Hepatocyte (in vitro differentiated cells): ENCODE results near the gene FAU. TPM values are rescaled to one million over a fixed set of nuclear protein-coding genes. Genes with fewer than 3 reads are reported as not detected.

ENCODE experiments used
- DNase-seq: peaks from one replicate; pipeline ENCODE4 v3.0.0-alpha.2; 2016; ENCODE audit warnings: low spot score
- H2AFZ ChIP-seq: fragments of 200-600 bp; sonication (generic); 2 replicates; pipeline ENCODE4 v1.6.0; 2016; ENCODE audit warnings: antibody characterized with exemption, mild to moderate bottlenecking
- H3K27ac ChIP-seq: fragments of 200-600 bp; sonication (generic); 2 replicates; pipeline ENCODE4 v1.5.1; 2016; ENCODE audit warnings: mild to moderate bottlenecking
- H3K27me3 ChIP-seq: fragments of 200-600 bp; sonication (generic); 2 replicates; pipeline ENCODE4 v1.6.1; 2016
- H3K36me3 ChIP-seq: fragments of 200-600 bp; sonication (generic); replicated peaks from 2 replicates; pipeline ENCODE4 v1.5.1; 2016; ENCODE audit warnings: low read depth; ENCODE audit not compliant: insufficient read depth
- H3K4me1 ChIP-seq: fragments of 200-600 bp; sonication (generic); 2 replicates; pipeline ENCODE4 v1.5.1; 2016; ENCODE audit warnings: mild to moderate bottlenecking, moderate library complexity; ENCODE audit not compliant: insufficient read depth
- H3K4me2 ChIP-seq: fragments of 200-600 bp; sonication (generic); 2 replicates; pipeline ENCODE4 v1.6.0; 2016
- H3K4me3 ChIP-seq: fragments of 200-600 bp; sonication (generic); 2 replicates; pipeline ENCODE4 v1.5.1; 2016; ENCODE audit warnings: mild to moderate bottlenecking
- H3K79me2 ChIP-seq: fragments of 200-600 bp; sonication (generic); 2 replicates; pipeline ENCODE4 v1.6.0; 2017; ENCODE audit warnings: mild to moderate bottlenecking
- H3K9me2 ChIP-seq: fragments of 200-600 bp; sonication (generic); replicated peaks from 2 replicates; pipeline ENCODE4 v1.6.0; 2017; ENCODE audit warnings: mild to moderate bottlenecking; ENCODE audit not compliant: insufficient read depth
- H3K9me3 ChIP-seq: fragments of 200-600 bp; sonication (generic); 2 replicates; pipeline ENCODE4 v1.5.1; 2016; ENCODE audit warnings: low read depth, mild to moderate bottlenecking
- H4K20me1 ChIP-seq: fragments of 200-600 bp; sonication (generic); 2 replicates; pipeline ENCODE4 v1.6.0; 2016; ENCODE audit warnings: mild to moderate bottlenecking; ENCODE audit not compliant: insufficient read depth, poor library complexity, severe bottlenecking
- EZH2 ChIP-seq: fragments of 200-600 bp; sonication (generic); IDR thresholded peaks from 2 replicates; pipeline ENCODE4 v1.6.1; 2016; ENCODE audit warnings: antibody characterized with exemption, mild to moderate bottlenecking, borderline replicate concordance
- EZH2phosphoT487 ChIP-seq: fragments of 200-600 bp; sonication (generic); IDR thresholded peaks from one replicate; pipeline ENCODE4 v1.6.1; 2018; ENCODE audit warnings: antibody characterized with exemption, mild to moderate bottlenecking, low read depth, moderate library complexity; ENCODE audit not compliant: unreplicated experiment, severe bottlenecking
- WGBS: methylation state at CpG from one replicate; pipeline ENCODE4 v1.1.6; 2016; ENCODE audit warnings: low lambda C conversion rate; ENCODE audit errors: missing lambda C conversion rate; 5-methylcytosine and 5-hydroxymethylcytosine counted together
- polyA plus RNA-seq: library from polyadenylated mRNA; unstranded; fragments of >200 nt; fragmentation: Nextera tagmentation; extraction: Ambion mirVana; gene quantifications from 2 replicates; pipeline ENCODE4 v1.2.1, GENCODE V29; 2016
- total RNA-seq: library from RNA; depleted of rRNA; stranded (reverse); fragments of >200 nt; gene quantifications from 2 replicates; pipeline ENCODE4 v1.2.3, GENCODE V29; 2014
- TF ChIP-seq, protein P1 (sequence below): fragments of 200-600 bp; sonication (generic); IDR thresholded peaks from 2 replicates; pipeline ENCODE4 v1.5.1; 2016; ENCODE audit warnings: antibody characterized with exemption, mild to moderate bottlenecking; ENCODE audit not compliant: poor library complexity

The FAU gene
- total and polyA plus RNA-seq, 2 experiments from 2014 or later, result 211 to 434 TPM

DNA sequence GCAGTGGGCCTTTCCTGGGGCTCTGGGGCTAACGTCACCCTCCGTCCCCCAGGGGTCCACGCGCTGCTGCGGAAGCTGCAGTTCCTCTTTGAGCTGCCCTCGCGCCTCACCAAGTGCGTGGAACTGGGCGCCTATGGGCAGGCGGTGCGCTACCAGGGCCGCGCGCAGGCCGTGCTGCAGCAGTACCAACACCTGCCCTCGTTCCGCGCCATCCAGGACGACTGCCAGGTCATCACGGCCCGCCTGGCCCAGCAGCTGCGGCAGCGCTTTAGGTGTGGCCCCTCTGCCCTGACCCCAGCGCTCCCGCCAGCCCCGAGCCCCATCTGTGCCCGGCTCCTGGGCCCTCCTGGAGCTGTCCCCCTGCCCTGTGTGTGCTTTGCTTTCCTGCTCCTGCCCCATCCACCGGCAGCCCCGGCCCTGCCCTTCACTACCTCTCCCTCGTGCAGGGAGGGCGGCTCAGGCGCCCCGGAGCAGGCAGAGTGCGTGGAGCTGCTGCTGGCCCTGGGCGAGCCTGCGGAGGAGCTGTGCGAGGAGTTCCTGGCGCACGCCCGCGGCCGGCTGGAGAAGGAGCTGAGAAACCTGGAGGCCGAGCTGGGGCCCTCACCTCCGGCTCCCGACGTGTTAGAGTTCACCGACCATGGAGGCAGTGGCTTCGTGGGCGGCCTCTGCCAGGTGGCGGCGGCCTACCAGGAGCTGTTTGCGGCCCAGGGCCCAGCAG is 14.0 kb downstream of the FAU start:
- DNase-seq, result no peak
- Histone ChIP-seq H3K4me3 (no peak overlapping the region), H2AFZ (no peak overlapping the region), H3K4me1 (peaks cover 6% of the 10 kb centered on the region), H3K36me3 (no peaks in the 10 kb centered on the region), H3K4me2 (no peak overlapping the region), H3K9me2 (no peaks in the 10 kb centered on the region), H3K79me2 (peaks cover 23% of the 10 kb centered on the region), H3K9me3 (no peaks in the 10 kb centered on the region), H3K27ac (no peak overlapping the region), H3K27me3 (no peaks in the 10 kb centered on the region), H4K20me1 (no peaks in the 10 kb centered on the region)
- no peak for TF ChIP-seq EZH2
- TF ChIP-seq, protein P1, sequence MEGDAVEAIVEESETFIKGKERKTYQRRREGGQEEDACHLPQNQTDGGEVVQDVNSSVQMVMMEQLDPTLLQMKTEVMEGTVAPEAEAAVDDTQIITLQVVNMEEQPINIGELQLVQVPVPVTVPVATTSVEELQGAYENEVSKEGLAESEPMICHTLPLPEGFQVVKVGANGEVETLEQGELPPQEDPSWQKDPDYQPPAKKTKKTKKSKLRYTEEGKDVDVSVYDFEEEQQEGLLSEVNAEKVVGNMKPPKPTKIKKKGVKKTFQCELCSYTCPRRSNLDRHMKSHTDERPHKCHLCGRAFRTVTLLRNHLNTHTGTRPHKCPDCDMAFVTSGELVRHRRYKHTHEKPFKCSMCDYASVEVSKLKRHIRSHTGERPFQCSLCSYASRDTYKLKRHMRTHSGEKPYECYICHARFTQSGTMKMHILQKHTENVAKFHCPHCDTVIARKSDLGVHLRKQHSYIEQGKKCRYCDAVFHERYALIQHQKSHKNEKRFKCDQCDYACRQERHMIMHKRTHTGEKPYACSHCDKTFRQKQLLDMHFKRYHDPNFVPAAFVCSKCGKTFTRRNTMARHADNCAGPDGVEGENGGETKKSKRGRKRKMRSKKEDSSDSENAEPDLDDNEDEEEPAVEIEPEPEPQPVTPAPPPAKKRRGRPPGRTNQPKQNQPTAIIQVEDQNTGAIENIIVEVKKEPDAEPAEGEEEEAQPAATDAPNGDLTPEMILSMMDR, result no peak
- 97% methylated on average over 49 of the region's 52 CpGs for WGBS

DNA sequence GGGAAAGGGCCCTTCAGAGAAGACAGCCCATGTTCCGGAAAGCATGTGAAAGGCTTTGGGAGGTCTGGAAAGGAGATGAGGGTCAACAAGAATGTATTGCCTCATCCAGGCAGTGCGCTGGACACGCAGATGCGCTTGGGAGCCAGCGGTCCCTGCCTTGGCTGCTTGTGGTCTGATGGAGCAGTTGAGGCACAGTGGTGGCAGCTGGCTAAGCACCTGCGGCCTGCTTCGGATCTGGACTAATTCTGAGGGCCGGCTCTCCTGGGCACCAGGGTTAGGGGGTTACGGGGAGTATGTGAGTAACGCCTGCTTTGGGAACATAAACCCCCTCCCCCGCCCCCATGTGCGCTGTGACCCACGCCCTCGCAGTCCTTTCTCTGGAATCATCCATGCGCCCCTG is 14.9 kb downstream of the FAU start:
- Histone ChIP-seq H3K4me2 (no peak overlapping the region), H3K27ac (no peak overlapping the region), H3K27me3 (no peaks in the 10 kb centered on the region), H3K4me3 (no peak overlapping the region), H3K4me1 (peaks cover 4% of the 10 kb centered on the region), H2AFZ (no peak overlapping the region), H3K36me3 (no peaks in the 10 kb centered on the region), H4K20me1 (no peaks in the 10 kb centered on the region), H3K79me2 (peaks cover 26% of the 10 kb centered on the region), H3K9me2 (no peaks in the 10 kb centered on the region), H3K9me3 (no peaks in the 10 kb centered on the region)
- TF ChIP-seq EZH2phosphoT487 (no peak), EZH2 (no peak)
- TF ChIP-seq, protein P1, result no peak
- DNase-seq, result no peak
- WGBS, result 98% methylated on average over 15 of the region's 15 CpGs

- no peaks in the 10 kb centered on the region for H4K20me1 ChIP-seq
- WGBS, result 81% methylated on average over 4 of the region's 4 CpGs
- no peak overlapping the region for H3K4me3 ChIP-seq
- no peaks in the 10 kb centered on the region for H3K9me2 ChIP-seq
- H3K9me3 ChIP-seq, result no peaks in the 10 kb centered on the region
- H3K27me3 ChIP-seq, result no peaks in the 10 kb centered on the region
- H3K36me3 ChIP-seq, result no peaks in the 10 kb centered on the region
- no peak overlapping the region for H2AFZ ChIP-seq
- DNase-seq, result no peak
- H3K79me2 ChIP-seq, result peaks cover 30% of the 10 kb centered on the region
- H3K27ac ChIP-seq, result no peak overlapping the region
- no peaks in the 10 kb centered on the region for H3K4me1 ChIP-seq
- H3K4me2 ChIP-seq, result no peak overlapping the region
- no peak for TF ChIP-seq EZH2phosphoT487
- TF ChIP-seq, protein P1, result no peak
- no peak for TF ChIP-seq EZH2
Observed at GRCh38 chr11:65104628-65105027, 17.3 kb downstream of the FAU start.
